Body of pancreas (tissue), 4 donors: ENCODE measurements around the gene HADH. TPM values are rescaled to one million over a fixed set of nuclear protein-coding genes. Genes with fewer than 3 reads are reported as not detected.
"Not testable (repeated sequence)": the region's sequence is repeated elsewhere in the genome, so short reads cannot be mapped to it uniquely, and the experiment has no call there.

ENCODE experiments used
- ATAC-seq: fragments of 150-250 bp; one replicate; pipeline ENCODE4 v1.9.1; 2016
- DNase-seq, 4 donors: peaks; one replicate each; pipeline ENCODE4 v3.0.0-alpha.2; 2019
- H3K27ac ChIP-seq, 4 donors: fragments of 200-600 bp; sonication (generic); 1 replicate in 3 of 4; 2 replicates in 1 of 4; pipeline versions ENCODE4 v1.5.1 to v1.6.1; 2016 to 2019; ENCODE audit warnings: mild to moderate bottlenecking in 1 of 4, mixed read lengths in 1 of 4, moderate library complexity in 1 of 4
- H3K27me3 ChIP-seq, 2 donors: fragments of 200-600 bp; sonication (generic); one replicate each; pipeline ENCODE4 v1.6.0; 2016; ENCODE audit warnings: mild to moderate bottlenecking in 1 of 2
- H3K36me3 ChIP-seq, 2 donors: fragments of 200-600 bp; sonication (generic); replicated peaks in 1 of 2; 2 replicates each; pipeline ENCODE4 v1.5.1; 2016; ENCODE audit warnings: low read depth in 2 of 2; ENCODE audit not compliant: insufficient read depth in 1 of 2
- H3K4me1 ChIP-seq: fragments of 200-600 bp; sonication (generic); one replicate; pipeline ENCODE4 v1.6.0; 2016
- H3K4me3 ChIP-seq, 2 donors: fragments of 200-600 bp; sonication (generic); 1 replicate in 1 of 2; 2 replicates in 1 of 2; pipeline ENCODE4 v1.5.1; 2016 to 2019
- H3K9me3 ChIP-seq, 3 donors: fragments of 200-600 bp; sonication (generic); 1 replicate in 2 of 3; 2 replicates in 1 of 3; pipeline ENCODE4 v1.5.1; 2016
- POLR2A ChIP-seq, 3 donors: fragments of 450-650 bp; IDR thresholded peaks; one replicate each; pipeline ENCODE4 v1.6.1; 2016; ENCODE audit warnings: antibody characterized with exemption in 3 of 3, mild to moderate bottlenecking in 2 of 3
- WGBS, 2 donors: methylation state at CpG; one replicate each; pipeline ENCODE4 v1.1.5; 2017; 5-methylcytosine and 5-hydroxymethylcytosine counted together
- intact Hi-C: fragments of 100-400 bp; cut with DNase I; formaldehyde crosslinking; loops from one replicate; pipeline ENCODE4 v1.15.1; 2023
- total RNA-seq, 2 donors: library from RNA; depleted of rRNA; stranded (reverse); fragments of >200 nt; gene quantifications; one replicate each; pipeline ENCODE4 v1.1.0, GENCODE V29; 2016
- TF ChIP-seq, protein P1 (sequence below), 7 experiments: fragments of 450-650 bp in 4 of 7; fragments of 200-600 bp in 3 of 7; sonication (generic) in 3 of 7; IDR thresholded peaks; one replicate each; pipeline ENCODE4 v1.5.1; 2016 to 2019; ENCODE audit warnings: antibody characterized with exemption in 7 of 7

Gene HADH
- total RNA-seq, 2 donors from 2014 or later: 23.9 to 34.6 TPM

DNA sequence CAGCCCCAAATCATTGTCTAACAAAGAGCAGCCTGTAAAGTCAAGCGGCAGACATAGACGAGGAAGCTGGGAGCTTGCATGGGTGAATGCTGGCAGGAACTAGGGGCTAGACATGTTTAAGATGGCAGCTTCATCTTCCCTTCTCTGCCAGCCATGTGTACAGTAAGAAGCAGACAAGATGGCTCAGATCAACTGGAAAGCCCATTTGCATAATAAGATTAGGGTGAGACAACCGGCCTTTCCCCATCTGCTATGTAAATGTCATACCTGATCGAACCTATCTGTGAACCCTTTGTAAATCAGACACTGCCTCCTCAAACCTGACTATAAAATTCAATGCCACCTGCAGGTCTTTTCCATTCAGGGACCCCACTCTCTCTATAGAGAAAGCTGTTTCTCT is 22.8 kb upstream of the HADH start:
- no peaks in the 10 kb centered on the region for H3K27me3 ChIP-seq
- no peak overlapping the region for H3K27ac ChIP-seq
- 60 to 66% methylated on average over 4 of the region's 4 CpGs for WGBS, 2 donors
- ATAC-seq (no peak), DNase-seq (no peak)
- intact Hi-C loops: no loop called here
- TF ChIP-seq, protein P1, sequence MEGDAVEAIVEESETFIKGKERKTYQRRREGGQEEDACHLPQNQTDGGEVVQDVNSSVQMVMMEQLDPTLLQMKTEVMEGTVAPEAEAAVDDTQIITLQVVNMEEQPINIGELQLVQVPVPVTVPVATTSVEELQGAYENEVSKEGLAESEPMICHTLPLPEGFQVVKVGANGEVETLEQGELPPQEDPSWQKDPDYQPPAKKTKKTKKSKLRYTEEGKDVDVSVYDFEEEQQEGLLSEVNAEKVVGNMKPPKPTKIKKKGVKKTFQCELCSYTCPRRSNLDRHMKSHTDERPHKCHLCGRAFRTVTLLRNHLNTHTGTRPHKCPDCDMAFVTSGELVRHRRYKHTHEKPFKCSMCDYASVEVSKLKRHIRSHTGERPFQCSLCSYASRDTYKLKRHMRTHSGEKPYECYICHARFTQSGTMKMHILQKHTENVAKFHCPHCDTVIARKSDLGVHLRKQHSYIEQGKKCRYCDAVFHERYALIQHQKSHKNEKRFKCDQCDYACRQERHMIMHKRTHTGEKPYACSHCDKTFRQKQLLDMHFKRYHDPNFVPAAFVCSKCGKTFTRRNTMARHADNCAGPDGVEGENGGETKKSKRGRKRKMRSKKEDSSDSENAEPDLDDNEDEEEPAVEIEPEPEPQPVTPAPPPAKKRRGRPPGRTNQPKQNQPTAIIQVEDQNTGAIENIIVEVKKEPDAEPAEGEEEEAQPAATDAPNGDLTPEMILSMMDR (IDR thresholded peaks at IDR 0.05): no peak
- no peak for TF ChIP-seq POLR2A (IDR thresholded peaks at IDR 0.05)
- H3K4me1 ChIP-seq: no peaks in the 10 kb centered on the region
- H3K4me3 ChIP-seq: no peak overlapping the region
- no peaks in the 10 kb centered on the region for H3K9me3 ChIP-seq
- H3K36me3 ChIP-seq: no peaks in the 10 kb centered on the region

DNA sequence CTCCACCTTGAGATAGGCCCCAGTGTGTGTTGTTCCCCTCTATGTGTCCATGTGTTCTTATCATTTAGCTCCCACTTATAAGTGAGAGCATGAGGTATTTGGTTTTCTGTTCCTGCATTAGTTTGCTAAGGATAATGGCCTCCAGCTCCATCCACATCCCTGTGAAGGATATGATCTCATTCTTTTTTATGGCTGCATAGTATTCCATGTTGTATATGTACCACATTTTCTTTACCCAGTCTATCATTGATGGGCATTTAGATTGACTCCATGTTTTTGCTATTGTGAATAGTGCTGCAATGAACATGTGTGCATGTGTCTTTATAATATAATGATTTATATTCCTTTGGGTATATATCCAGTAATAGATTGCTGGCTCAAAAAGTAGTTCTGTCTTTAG is 22.2 kb upstream of the HADH start:
- intact Hi-C loops, H3K27ac ChIP-seq, ATAC-seq, H3K4me3 ChIP-seq, H3K9me3 ChIP-seq, H3K4me1 ChIP-seq, DNase-seq, H3K36me3 ChIP-seq, H3K27me3 ChIP-seq: not testable (repeated sequence)

DNA sequence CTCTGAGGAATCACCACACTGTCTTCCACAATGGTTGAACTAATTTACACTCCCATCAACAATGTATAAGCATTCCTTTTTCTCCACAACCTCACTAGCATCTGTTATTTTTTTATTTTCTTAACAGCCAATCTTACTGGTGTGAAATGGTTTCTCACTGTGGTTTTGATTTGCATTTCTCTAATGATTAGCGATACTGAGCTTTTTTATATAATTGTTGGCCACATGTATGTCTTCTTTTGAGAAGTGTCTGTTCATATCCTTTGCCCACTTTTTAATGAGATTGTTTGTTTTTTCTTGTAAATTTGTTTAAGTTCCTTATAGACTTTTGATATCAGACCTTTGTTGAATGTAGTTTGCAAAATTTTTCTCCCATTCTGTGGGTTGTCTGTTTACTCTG is 21.8 kb upstream of the HADH start:
- ATAC-seq, H3K36me3 ChIP-seq, H3K4me3 ChIP-seq, H3K4me1 ChIP-seq, DNase-seq, H3K27me3 ChIP-seq, intact Hi-C loops, H3K9me3 ChIP-seq, H3K27ac ChIP-seq: not testable (repeated sequence)
- WGBS, 2 donors: 86 to 97% methylated on average over 1 of the region's 1 CpG

DNA sequence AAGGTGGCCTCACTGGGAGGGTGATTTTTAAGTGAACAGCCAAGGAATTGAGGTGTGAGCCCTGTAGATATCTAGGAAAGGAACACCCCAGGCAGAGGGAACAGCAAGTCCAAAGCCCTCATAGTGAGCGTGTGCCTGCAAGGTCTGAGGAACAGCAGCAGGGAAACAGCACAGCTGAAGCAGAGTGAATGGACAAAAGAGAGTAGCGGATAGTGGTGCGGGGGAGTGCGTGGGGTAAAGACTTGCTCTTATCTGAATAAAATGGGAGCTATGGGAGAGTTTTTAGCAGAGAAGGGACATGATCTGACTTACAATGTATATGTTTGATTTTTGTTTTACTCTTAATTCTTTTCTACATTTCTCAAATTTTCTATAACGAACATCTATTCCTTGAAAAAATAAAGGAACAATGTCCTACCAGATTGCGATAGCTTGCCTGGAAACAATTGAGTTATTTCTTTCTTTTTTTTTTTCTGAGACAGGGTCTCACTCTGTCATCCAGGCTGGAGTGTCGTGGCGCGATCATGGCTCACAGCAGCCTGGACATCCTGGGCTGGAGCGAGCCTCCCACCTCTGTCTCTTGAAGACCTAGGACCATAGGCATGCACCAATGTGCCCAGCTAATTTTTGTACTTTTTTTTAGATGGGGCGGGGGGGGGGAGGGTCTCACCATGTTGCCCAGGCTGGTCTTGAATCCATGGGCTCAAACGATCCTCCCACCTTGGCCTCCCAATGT is 19.5 kb upstream of the HADH start:
- WGBS, 2 donors: 88 to 94% methylated on average over 12 of the region's 12 CpGs
- intact Hi-C loops: no loop called here
- TF ChIP-seq, protein P1 (IDR thresholded peaks at IDR 0.05): no peak
- TF ChIP-seq POLR2A (IDR thresholded peaks at IDR 0.05): no peak

DNA sequence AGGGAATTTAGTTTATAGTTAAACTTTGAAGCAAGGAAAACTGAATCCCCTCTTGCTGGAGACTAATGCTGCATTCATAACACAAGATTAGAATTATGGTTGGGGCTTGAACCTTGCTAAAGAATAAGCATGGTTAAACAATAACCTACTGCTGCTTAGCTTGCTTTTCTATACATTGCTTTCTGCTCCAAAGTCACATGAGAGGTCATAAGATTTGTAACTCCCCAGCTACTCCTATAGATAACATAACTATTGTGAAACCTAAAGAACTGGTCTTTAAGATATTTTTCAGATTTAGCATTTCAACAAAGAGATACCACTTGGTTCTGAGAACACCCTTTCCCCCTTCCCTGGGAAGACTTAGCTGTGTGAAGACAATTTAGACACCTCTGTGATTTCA is 17.1 kb upstream of the HADH start:
- Histone ChIP-seq H3K4me3 (no peak overlapping the region), H3K4me1 (no peaks in the 10 kb centered on the region), H3K27ac (no peak overlapping the region), H3K9me3 (no peaks in the 10 kb centered on the region), H3K27me3 (no peaks in the 10 kb centered on the region), H3K36me3 (no peaks in the 10 kb centered on the region)
- ATAC-seq (no peak), DNase-seq (no peak)
- TF ChIP-seq, protein P1 (IDR thresholded peaks at IDR 0.05): no peak
- TF ChIP-seq POLR2A (IDR thresholded peaks at IDR 0.05): no peak
- intact Hi-C loops: no loop called here

More for the DNA sequence above, 19.5 kb upstream of the HADH start:
- no peak overlapping the region for H3K4me3 ChIP-seq
- H3K4me1 ChIP-seq: no peaks in the 10 kb centered on the region
- DNase-seq: no peak
- no peak for ATAC-seq
- H3K27ac ChIP-seq: no peak overlapping the region
- H3K27me3 ChIP-seq: no peaks in the 10 kb centered on the region
- no peaks in the 10 kb centered on the region for H3K9me3 ChIP-seq
- H3K36me3 ChIP-seq: no peaks in the 10 kb centered on the region

DNA sequence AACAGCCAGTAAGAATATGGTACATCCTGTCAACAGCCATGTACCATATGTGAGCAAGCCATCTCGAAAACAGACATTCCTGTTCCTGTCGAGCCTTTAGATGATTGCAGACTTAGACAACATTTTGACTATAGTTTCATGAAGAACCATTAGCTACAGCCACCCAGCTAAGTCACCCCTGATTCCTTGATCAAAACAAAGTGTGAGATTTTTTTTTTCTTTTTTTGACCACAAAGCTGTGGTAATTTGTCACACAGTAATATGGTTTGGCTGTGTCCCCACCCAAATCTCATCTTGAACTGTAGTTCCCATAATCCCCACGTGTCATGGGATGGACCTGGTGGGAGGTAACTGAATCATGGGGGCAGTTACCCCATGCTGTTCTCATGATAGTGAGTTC is 15.2 kb upstream of the HADH start:
- intact Hi-C loops: no loop called here
- no peak overlapping the region for H3K27ac ChIP-seq
- no peaks in the 10 kb centered on the region for H3K27me3 ChIP-seq
- DNase-seq (no peak), ATAC-seq (no peak)
- no peaks in the 10 kb centered on the region for H3K9me3 ChIP-seq
- no peaks in the 10 kb centered on the region for H3K36me3 ChIP-seq
- no peaks in the 10 kb centered on the region for H3K4me1 ChIP-seq
- no peak overlapping the region for H3K4me3 ChIP-seq
- WGBS, 2 donors: 73 to 79% methylated on average over 3 of the region's 3 CpGs
- no peak for TF ChIP-seq POLR2A (IDR thresholded peaks at IDR 0.05)
- TF ChIP-seq, protein P1 (IDR thresholded peaks at IDR 0.05): no peak
